Glomerular visceral epithelial cell (primary cell): ENCODE data around the gene SMIM9.

ENCODE experiments used
- DNase-seq: peaks from one replicate; pipeline ENCODE4 v3.0.0-alpha.2; 2016; ENCODE audit errors: extremely low spot score

SMIM9 gene

GRCh38 chrX:154815274-154815818 is 19.1 kb downstream of the SMIM9 start:
- DNase-seq = no peak

DNA sequence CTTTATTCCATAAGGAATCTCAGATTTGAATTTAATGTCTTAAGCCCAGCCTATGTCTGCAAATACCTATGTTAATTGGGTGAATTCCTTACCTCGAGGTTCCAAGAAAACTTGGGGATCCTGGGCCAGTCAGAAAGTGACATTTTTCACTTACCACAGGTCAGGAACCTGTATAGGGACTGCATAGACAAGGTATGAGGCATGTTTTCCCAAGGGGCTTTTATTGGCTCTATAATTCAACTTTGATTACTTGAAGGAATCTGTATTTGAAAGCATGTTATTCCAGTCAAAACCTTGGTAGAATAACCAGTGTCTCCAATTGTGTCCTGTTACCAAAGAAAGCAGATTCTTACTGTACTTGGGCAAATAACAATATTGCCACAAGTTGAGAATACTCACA is 20.7 kb downstream of the SMIM9 start:
- DNase-seq = no peak

GRCh38 chrX:154812341-154813101 is 21.9 kb downstream of the SMIM9 start:
- no peak for DNase-seq

DNA sequence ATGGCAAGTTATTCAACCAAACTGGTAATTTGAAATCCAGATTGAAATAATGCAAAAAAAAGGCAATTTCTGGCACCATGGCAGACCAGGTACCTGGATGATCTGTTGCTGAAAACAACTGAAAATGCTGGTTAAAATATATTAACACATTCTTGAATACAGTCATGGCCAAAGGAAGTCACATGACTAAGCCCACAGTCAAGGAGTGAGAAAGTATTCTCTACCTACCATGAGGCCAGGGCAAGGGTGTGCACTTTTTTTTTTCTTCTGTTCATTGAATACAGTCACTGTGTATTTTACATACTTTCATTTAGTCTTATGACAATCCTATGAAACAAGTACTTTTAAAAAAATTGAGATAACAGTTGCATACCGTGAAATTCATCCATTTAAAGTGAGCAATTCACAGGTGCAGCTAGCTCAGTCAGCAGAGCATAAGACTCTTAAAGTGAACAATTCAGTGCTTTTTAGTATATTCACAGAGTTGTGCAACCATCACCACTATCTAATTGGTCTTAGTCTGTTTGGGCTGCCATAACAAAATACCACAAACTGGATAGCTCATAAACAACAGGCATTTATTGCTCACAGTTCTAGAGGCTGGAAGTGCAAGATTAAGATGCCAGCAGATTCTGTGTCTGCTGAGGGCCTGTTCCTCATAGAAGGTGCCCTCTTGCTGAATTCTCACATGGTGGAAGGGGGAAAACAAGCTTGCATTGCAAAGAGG is 24.4 kb downstream of the SMIM9 start:
- DNase-seq = no peak

DNA sequence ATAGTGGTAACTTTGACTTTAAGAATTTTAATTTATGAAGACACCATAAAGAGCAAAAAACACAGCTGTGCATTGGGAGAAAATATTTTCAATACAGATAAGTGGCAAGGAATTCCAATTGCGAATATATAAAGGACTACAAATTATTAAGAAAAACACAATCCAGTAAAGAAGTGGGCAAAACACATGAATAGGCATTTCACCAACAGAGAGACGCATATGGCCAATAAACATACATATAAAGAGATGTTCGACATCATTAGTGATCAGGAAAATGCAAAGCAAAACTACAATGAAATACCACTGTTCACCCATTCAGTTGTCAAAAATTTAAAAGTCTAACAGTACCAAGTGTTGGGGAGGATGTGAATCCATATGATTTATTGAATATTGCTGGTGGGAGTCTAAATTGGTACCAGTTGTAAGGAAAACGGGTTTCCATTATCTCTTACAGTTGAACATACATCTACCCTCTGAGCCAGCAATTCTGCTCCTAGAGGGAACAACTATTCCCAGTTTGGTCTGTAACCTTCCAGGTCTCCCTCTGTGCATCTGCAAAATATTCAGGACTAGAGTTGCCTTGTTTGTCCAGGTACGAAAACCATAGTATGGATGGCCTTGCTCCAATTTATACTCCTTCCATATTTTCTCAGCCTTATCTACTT is 27.5 kb downstream of the SMIM9 start:
- DNase-seq = no peak

- peak; percentile 11 for DNase-seq
Measured at GRCh38 chrX:154805696-154806091, 28.8 kb downstream of the SMIM9 start.

GRCh38 chrX:154804957-154805695 is 29.3 kb downstream of the SMIM9 start, which contains the start of gene MPP1:
Gene MPP1, minus strand, starts transcription at chrX:154805485. Its CDS starts 112 bp downstream, at chrX:154805373.
- DNase-seq = peak; percentile 75

DNA sequence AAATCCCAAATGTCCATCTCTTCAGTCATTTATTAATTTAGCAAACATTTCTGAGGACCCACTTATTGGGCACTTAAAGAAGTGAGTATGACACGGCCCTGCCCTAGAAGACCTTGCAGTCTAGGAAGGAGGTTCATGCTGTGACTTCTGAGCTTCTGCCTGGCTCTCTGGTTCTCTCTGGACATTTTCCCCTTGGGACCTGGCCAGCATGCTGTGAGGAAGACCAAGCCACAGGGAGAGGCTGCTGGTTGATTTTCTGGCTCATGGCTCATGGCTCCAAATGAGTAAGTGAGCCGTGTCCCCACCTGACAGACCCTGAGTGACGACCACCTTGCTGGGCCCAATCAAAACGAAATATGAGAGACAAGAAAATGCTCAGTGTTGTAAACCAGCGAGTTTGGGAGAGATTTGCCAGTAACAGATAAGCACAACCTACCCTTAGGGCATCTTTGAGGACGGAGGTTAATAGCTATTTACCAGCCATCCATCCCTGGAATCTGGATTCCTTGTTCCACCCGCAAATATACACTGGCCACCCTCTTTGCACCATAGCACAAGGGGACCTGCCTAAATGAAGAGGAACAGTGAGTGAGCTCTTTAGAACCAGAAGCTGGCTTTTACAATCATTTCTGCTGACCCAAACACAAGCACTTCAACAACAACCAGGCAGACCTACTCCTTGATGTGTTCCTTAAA is 30.1 kb downstream of the SMIM9 start:
- no peak for DNase-seq

DNA sequence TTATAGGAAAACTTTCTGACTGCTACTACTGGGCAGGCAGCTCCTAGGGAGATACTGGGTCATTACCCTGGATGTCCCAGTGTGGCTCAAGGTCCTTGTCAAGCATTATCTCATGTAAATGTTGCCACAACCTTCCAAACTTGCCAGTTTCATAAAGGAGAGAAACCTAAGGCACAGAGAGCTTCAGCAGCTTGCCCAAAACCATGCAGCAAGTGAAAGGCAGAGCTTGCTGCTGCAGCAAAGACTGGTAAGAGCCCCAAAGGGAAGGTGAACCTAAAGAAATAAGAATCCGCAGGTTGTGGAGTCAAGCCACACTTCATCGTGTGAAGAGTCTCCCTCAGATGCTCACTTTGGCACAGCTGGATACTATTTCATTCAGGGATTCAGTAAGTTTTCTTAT is 31.5 kb downstream of the SMIM9 start:
- no peak for DNase-seq

GRCh38 chrX:154800478-154801210 is 33.8 kb downstream of the SMIM9 start:
- no peak for DNase-seq

DNA sequence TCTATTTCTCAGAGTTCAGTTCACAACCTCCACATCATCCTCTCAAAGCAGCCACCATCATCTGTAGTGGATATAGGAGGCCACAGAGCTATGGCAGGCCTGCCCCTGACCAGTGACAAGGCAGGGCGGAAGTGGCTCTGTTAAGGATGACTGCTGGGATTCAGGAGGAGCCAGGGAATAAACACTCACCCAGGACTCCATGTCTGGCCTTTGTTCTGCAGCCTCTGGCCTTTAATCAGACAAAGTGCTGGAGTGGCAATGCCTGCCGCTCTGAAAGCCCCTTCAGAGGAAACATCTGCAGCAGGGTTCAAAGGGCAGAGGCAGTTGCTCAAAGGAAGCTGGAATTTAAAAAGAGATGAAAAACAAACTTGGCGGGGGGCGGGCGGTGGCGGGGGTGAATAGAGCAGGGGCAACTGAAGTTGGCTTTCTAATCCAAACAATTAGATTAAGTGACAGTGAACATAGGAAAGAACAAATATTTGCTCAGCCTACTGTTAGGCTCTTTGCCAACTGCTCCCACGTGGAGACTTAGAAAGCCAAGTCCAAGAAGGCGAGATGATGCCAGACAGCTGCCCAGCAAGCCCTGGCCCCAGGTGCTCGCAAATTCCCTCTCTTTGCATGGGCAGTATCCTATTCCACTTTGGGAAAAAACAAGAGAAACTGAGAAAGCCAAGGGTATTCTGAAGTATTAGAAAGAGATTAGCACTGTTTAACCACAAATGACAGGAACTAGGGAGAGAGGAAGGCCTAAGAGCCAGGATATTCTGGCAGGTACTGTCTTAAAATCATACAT is 34.7 kb downstream of the SMIM9 start:
- peak; percentile 16 for DNase-seq

GRCh38 chrX:154797006-154797405 is 37.5 kb downstream of the SMIM9 start:
- peak; percentile 50 for DNase-seq

DNA sequence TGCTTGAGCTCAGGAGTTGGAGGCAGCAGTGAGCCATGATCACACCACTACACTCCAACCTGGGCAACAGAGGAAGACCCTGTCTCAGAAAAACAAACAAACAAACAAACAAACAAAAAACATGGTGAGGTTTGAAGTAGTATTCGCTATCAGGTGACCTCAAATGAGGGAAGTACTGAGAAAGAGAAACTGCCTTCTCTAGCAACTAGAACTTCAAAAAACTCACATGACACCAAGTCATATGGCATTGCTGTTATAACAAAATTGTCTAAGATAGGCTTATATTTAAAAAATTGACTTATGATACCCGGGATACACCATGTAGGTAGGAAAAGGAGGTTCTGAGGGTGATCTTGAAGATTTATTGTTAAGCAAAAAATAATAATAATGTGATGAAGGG is 39.4 kb downstream of the SMIM9 start:
- no peak for DNase-seq

DNA sequence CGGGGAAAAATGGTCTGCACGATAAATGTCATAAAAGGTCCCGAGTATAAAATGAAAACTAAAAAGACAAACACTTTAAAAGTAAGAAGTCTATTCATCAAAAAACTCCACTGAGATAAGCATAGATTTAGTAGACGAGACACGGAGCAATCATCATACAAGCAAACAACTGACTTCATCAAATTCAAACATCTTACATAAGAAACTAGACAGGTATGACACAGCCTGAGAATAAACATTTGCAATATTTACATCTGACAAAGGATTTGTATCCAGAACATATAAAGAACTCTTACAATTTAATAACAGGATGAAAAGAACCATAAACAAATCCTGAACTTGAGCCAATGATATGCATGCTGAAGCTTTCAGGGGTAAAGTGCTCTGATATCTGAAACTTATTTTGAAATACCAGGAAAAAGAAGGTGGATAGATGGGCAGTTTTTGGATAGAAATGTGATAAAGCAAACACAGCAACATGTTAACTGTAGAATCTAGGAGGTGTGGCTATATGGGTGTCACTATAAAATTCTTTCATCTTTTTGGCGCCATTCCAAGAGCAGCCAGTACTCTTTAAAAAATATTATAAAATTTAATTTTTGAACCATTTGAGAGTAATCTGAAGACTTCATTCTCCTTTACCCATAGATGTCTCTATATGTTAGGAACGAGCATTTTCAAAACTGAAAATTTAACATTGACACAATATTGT is 41.2 kb downstream of the SMIM9 start:
- DNase-seq = no peak

DNA sequence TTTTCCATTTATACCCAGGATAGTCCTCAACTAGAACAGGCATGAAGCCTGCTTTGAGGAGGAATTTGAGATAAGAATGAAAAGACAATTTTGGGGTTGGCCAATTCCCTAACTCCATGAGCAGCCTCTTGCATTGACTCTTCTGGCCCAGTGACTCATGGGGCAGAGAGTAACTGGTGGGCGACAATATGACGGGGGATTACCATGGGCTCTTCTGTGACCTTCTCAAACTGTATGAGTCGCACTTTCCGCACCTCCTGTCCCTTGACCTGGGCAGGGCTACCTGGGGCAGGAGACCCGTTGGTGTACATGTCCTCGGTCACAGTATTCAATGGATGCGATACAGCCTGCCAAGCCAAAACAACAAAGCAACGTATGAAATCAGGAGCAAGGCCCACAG is 42.5 kb downstream of the SMIM9 start:
- DNase-seq = no peak

DNA sequence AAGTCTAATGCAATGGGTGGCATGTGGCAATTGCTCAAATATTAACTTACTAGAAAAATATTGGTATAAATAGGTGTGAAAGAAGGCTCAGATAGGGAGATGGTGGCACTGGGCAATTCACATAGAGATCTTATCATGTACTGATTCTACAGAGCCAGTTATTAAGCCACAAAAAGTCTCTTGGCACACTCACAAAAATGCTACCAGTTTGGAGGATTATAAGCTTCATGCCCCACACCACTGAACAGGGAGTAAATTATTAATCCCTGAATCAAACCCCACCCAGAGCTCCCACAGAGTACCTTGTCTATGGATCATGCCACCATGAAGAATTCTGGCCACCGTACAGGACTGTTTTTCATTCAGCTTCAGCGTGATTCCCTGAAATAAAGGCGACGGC is 43.0 kb downstream of the SMIM9 start:
- DNase-seq = peak; percentile 68

- DNase-seq = no peak
Measured at GRCh38 chrX:154785716-154786115, 48.7 kb downstream of the SMIM9 start.

- no peak for DNase-seq
Measured at GRCh38 chrX:154784149-154784995, 50.1 kb downstream of the SMIM9 start.
